Stimulated activated memory B cell treated with anti-CD40 and anti-IgM and Interleukin-4, amounts not matched to agents 10 μg/mL and 1 μg/mL and 100 μg/mL, for 72 hours (primary cell): ENCODE measurements around the gene DNAH11.
A peak's percentile ranks its signal among the peaks of the same experiment; 100 is the strongest.

Source experiments
- ATAC-seq: fragments of 150-1000 bp; cut with Tn5 transposase; 2 replicates; pipeline ENCODE4 v1.10.0; 2021
- H3K27ac Mint-ChIP-seq: one replicate; pipeline ENCODE4 v1.8.0; 2022; ENCODE audit warnings: mild to moderate bottlenecking, mixed read lengths
- H3K27me3 Mint-ChIP-seq: one replicate; pipeline ENCODE4 v1.8.0; 2022; ENCODE audit warnings: mixed read lengths
- H3K36me3 Mint-ChIP-seq: one replicate; pipeline ENCODE4 v1.8.0; 2022; ENCODE audit warnings: mixed read lengths
- H3K4me1 Mint-ChIP-seq: one replicate; pipeline ENCODE4 v1.8.0; 2022; ENCODE audit warnings: mixed read lengths
- H3K4me3 Mint-ChIP-seq: one replicate; pipeline ENCODE4 v1.8.0; 2022; ENCODE audit warnings: mild to moderate bottlenecking, moderate library complexity, mixed read lengths
- H3K9me3 Mint-ChIP-seq: one replicate; pipeline ENCODE4 v1.8.0; 2022; ENCODE audit warnings: mixed read lengths

DNAH11 gene

DNA sequence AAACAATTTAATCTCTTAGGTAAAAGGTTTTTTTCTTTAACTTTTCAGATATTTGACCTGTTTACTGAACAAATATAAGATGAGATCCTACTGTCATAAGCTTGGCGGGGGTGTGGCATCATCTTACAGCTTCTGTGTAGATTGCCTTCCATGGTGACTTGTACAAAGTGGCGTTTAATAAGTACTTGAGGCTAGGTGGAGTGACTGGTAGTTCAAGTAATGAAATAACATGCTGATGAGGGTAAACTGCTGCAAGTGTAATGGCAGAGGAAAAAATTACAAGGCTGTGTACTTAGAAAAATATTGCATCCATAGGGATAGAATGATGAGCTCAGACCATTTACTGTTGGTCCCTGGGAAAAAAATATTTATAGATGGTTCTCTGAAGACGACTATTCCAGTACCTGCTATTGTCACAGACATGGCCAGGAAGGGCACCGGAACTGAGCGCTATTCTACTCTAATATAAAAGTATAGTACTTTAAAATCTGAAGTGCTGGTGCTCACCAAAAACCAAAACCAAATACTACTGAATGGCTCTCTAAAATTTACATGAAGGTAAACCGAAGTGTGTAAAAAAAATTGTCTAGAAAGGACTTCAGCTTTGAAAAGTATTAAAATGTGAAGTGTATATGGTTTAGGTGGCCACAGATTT is 42.4 kb downstream of the DNAH11 start:
- Mint-ChIP-seq H3K4me3 (no peak overlapping the region), H3K27me3 (peaks cover 9% of the 10 kb centered on the region), H3K36me3 (no peaks in the 10 kb centered on the region), H3K4me1 (peaks cover 8% of the 10 kb centered on the region), H3K9me3 (peaks cover 6% of the 10 kb centered on the region), H3K27ac (no peak overlapping the region)
- ATAC-seq: no peak

DNA sequence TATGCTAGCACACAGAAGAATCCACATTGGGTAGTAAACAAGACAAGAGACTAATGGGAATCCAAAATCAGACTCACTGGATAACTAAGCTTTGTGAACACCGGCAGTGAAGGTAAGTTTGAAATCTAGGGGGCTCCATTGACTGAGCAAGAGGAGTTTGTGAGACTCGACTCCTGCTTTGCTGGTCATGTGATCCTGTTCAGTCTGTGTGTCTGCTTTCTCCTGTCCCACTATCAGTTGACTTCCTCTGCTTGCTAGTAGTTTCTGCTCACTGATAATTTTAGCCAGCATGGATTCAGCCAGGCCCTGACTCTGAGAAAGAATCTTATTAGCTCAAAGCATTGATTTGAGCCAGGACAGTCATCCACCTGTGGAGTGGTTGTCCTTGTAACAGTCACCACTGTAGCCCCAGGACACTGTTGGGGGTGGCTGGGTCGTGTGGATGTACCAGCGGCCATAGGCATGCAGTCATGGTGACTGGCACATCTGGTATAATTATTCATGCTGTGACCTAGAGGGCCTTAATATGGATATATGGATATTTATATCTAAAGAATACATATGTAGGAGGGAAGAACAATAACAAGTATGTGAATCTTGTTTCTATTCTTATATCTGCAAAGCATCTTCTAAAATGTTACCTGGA is 44.4 kb downstream of the DNAH11 start:
- peaks cover 6% of the 10 kb centered on the region for H3K9me3 Mint-ChIP-seq
- peak; percentile 50 for ATAC-seq
- peaks cover 9% of the 10 kb centered on the region for H3K27me3 Mint-ChIP-seq
- no peak overlapping the region for H3K27ac Mint-ChIP-seq
- H3K36me3 Mint-ChIP-seq: no peaks in the 10 kb centered on the region
- H3K4me3 Mint-ChIP-seq: no peak overlapping the region
- H3K4me1 Mint-ChIP-seq: peaks cover 8% of the 10 kb centered on the region

DNA sequence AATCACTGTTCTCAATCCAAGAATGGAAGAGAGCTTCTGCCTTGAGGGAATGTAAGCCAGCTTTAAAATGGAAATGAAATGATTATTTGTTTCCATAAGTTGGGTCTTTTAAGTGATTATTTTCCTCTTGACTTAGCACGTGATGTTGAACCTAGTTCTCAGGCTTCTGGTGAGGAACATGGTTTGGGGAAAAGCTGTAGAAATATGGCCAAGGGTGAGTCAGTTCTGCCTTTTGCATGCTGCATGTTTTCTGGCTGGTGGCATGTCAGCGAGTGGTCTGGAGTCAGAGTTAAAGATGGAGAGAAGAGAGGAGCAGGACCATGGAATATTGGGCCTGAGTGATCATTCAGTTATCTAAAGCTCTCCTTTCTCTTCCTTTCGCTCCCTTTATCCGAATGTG is 54.0 kb downstream of the DNAH11 start:
- Mint-ChIP-seq H3K36me3 (no peaks in the 10 kb centered on the region), H3K27ac (no peak overlapping the region), H3K4me3 (no peak overlapping the region), H3K9me3 (peaks cover 3% of the 10 kb centered on the region), H3K4me1 (no peaks in the 10 kb centered on the region), H3K27me3 (no peaks in the 10 kb centered on the region)
- no peak for ATAC-seq

DNA sequence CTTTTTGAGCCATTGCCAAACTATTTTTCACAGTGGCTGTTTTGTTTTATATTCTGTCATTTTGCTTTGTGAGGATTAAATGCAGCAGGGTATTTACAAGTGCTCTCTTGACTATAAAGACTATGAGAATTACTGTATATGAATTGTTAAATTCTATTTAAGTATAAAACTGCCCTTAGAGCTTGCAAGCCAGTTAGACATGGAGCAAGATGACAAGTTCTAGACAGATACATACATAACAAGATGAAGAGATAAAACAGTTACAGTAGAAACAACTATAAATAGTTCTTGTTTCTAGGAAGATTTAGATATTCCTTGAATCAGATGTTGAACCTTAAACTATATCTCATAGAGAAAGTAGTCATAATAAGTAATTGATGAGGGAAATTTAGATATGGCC is 60.6 kb downstream of the DNAH11 start:
- no peak for ATAC-seq
- Mint-ChIP-seq H3K4me1 (peaks cover 11% of the 10 kb centered on the region), H3K36me3 (no peaks in the 10 kb centered on the region), H3K4me3 (no peak overlapping the region), H3K9me3 (peaks cover 3% of the 10 kb centered on the region), H3K27me3 (no peaks in the 10 kb centered on the region), H3K27ac (no peak overlapping the region)

DNA sequence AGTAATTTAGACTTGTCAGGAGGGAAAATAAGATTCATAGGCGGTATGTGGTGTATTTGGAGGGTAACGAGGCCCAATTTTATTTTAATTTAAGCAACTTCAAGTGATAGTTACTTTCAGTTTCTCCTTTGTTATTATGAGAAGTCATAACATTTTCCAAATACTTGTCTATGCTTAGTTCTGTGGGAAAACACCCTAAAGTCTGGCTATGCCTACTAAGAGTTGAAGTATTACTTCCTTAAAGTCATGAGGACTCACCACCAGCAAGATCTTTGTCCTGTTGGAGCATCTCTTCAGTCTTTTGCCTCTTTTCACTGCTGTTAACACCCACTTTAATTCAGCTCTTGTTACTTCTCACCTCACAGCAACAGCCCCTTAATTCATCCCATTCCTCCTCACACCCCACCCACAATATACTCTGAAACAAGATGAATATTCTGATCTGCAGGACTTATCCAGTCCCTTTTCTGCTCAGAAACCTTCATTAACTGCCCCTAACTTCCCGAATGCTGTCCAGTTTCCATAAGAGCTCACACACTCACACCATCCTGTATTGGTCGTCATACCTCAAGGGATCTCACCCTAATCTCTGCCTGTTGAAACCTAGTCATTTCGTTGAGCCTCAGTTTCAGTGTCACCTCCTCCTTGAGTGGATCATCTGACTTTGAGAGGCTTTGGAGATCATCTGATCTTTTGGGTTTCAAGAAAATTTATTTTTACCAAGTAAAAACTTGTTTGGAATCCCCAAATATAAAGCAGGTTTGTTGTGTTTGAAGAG is 61.3 kb downstream of the DNAH11 start:
- H3K9me3 Mint-ChIP-seq: no peaks in the 10 kb centered on the region
- peak; percentile 48 for ATAC-seq
- H3K27me3 Mint-ChIP-seq: peaks cover 2% of the 10 kb centered on the region
- H3K4me1 Mint-ChIP-seq: peaks cover 11% of the 10 kb centered on the region
- H3K27ac Mint-ChIP-seq: no peak overlapping the region
- no peaks in the 10 kb centered on the region for H3K36me3 Mint-ChIP-seq
- no peak overlapping the region for H3K4me3 Mint-ChIP-seq

DNA sequence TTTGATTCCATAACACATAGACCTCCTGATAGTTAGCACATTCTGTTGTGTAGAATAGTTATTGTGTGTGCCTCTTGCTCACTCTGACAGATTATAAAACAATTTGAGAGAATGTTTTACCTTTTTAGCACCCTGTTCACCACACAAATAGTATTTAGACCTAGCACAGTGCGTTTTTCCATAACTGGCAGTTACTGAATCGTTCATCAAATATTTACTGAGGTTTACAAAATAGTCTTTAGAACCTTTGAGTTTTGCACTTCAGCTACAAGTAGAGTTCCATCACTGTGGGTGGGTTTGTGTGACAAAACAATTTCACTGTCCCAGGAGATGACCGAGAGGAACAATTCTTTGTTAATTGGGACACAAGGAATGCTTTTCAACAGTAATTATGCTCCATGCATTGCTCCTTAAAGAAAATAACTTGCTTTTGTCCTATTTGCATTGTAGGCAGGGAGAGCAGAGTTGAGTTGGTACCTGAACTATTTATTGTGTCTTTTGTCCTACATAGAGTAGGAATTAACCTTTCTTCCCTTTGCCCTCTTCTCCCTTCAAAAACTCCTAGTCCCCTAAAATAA is 62.3 kb downstream of the DNAH11 start:
- H3K27me3 Mint-ChIP-seq: peaks cover 11% of the 10 kb centered on the region
- no peaks in the 10 kb centered on the region for H3K36me3 Mint-ChIP-seq
- no peaks in the 10 kb centered on the region for H3K9me3 Mint-ChIP-seq
- no peak overlapping the region for H3K27ac Mint-ChIP-seq
- H3K4me3 Mint-ChIP-seq: no peak overlapping the region
- peaks cover 11% of the 10 kb centered on the region for H3K4me1 Mint-ChIP-seq
- no peak for ATAC-seq

DNA sequence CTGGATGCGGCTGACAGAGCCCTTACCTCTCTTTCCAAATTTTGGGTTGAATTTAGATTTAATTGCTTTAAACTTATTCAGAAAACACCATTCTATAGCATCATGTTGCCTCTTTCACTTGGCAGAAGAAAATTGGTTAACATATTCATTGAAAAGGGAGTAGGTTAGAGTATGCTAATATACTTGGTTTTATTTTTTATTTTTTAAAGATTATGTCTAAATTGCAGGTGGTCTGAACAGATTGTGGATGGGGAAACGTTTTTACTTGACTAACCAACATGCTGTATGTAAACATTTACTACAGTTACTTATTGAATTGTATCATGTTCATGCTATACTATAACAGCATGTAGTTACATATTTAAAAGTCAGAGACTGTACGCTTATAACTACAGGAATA is 65.6 kb downstream of the DNAH11 start:
- H3K4me3 Mint-ChIP-seq: no peak overlapping the region

DNA sequence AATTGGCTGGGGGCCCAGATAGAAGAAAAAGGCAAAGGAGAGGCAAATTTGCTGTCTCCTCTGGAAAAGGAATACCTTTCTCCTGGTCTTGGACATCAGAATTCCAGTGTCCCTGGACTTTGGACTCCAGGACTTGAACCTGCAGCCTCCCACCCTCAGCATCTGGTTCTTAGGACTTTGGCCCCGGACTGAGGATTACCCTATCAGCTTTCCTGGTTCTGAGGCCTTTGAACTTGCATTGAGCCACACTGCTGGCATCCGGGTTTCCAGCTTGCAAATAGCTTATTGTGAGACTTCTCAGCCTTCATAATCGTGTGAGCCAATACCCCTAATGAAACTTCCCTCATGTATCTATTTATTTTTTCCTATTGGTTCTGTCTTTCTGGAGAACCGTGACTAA is 68.3 kb downstream of the DNAH11 start:
- H3K9me3 Mint-ChIP-seq: no peaks in the 10 kb centered on the region
- H3K27me3 Mint-ChIP-seq: peaks cover 20% of the 10 kb centered on the region
- no peak for ATAC-seq
- no peaks in the 10 kb centered on the region for H3K36me3 Mint-ChIP-seq
- H3K4me3 Mint-ChIP-seq: no peak overlapping the region
- H3K27ac Mint-ChIP-seq: no peak overlapping the region
- no peaks in the 10 kb centered on the region for H3K4me1 Mint-ChIP-seq

More for the DNA sequence above, 65.6 kb downstream of the DNAH11 start:
- no peak for ATAC-seq
- Mint-ChIP-seq H3K36me3 (no peaks in the 10 kb centered on the region), H3K27me3 (peaks cover 20% of the 10 kb centered on the region), H3K4me1 (peaks cover 11% of the 10 kb centered on the region), H3K9me3 (no peaks in the 10 kb centered on the region), H3K27ac (no peak overlapping the region)

DNA sequence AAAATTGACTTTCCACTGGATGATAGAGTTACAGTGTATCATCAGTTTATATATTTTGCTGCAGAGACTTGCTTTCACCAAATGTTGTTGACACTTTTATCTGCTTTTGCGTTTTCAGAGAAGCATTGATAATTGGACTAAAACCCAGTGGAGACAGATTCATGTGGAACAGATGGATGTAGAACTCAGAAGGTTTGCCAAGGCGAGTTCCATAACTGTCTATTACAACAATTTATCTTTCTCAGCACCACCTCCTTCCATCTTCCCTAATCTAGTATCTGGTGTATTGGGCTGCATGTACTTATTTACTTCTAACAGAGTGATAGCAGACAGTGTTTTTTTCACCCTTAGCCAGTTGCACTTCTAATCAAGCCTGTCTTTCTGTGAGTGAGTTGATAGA is 73.3 kb downstream of the DNAH11 start:
- Mint-ChIP-seq H3K4me3 (no peak overlapping the region), H3K27ac (no peak overlapping the region), H3K36me3 (no peaks in the 10 kb centered on the region)

DNA sequence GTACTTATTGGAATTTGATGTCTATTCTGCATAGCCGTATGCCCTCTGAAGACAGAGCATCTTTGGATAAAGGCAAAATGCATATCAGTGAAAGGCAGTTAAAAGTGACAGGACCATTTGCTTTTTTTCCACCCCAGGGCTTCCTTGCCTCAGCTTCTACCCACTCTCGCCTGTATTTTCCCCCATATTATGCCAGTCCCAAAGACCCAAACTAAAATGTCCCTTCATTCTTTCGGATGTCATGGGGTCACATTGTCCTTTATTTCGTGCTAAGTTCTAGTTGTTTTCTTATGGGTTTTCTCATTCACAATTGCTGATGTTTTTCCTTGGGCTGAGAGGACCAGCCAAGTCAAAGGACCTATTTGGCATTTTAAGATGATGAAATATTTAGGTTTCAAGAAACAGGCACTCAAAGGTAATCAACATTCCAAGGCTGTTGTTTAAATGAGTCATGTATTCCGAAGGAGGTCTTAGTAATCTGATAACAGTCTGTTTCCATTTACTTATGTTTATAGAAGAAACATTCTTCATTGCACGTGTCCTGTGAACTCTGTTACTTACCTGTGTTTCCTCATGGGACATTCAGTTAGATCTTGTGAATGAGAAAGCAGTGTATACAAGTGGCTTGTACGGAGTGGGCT is 74.1 kb downstream of the DNAH11 start:
- Mint-ChIP-seq H3K36me3 (no peaks in the 10 kb centered on the region), H3K4me3 (no peak overlapping the region), H3K27me3 (peaks cover 17% of the 10 kb centered on the region), H3K9me3 (no peaks in the 10 kb centered on the region), H3K27ac (no peak overlapping the region), H3K4me1 (no peaks in the 10 kb centered on the region)
- ATAC-seq: no peak

More for the DNA sequence above, 73.3 kb downstream of the DNAH11 start:
- Mint-ChIP-seq H3K27me3 (peaks cover 17% of the 10 kb centered on the region), H3K9me3 (no peaks in the 10 kb centered on the region), H3K4me1 (no peaks in the 10 kb centered on the region)
- ATAC-seq: no peak

DNA sequence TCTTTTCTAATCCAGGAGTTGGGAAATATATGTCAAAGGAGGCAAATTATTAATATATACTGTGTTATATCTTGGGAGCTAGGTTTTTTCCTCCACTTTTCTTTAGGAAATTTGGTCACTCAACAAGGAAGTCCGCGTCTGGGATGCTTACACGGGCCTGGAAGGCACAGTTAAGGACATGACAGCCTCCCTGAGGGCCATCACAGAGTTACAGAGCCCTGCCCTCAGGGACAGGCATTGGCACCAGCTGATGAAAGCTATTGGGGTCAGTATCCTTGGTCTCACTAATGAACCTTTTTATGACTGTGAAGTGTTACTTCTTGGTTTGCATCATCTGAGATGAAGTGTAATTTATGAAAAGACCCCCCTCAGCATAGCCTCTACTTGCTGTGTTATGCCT is 74.7 kb downstream of the DNAH11 start:
- no peak for ATAC-seq
- H3K36me3 Mint-ChIP-seq: no peaks in the 10 kb centered on the region
- peaks cover 17% of the 10 kb centered on the region for H3K27me3 Mint-ChIP-seq
- H3K4me3 Mint-ChIP-seq: no peak overlapping the region
- H3K4me1 Mint-ChIP-seq: no peaks in the 10 kb centered on the region
- no peaks in the 10 kb centered on the region for H3K9me3 Mint-ChIP-seq
- H3K27ac Mint-ChIP-seq: no peak overlapping the region

DNA sequence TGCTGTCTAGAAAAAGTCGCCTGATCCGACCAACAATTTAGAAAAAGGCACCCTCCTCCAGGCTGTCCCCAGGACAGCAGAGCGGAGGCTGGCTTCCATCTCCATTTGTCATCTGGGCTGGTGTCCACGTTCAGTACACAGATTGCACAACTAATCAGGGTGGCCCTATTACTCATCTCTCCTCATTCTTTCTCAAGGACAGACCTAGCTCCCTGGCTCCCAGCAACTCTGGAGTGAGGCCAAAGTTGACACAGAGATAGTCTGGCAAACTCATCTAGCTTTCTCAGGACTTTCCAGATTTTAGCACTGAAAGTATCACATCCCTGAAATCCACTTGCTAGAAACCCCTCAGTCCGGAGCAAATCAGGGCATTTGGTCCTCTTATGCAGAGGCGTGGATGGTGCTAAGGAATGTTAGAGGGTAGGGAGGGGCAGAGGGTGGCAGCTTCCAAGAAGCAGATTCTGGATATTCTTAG is 75.1 kb downstream of the DNAH11 start:
- no peaks in the 10 kb centered on the region for H3K9me3 Mint-ChIP-seq
- H3K4me1 Mint-ChIP-seq: no peaks in the 10 kb centered on the region
- no peak for ATAC-seq
- no peaks in the 10 kb centered on the region for H3K36me3 Mint-ChIP-seq
- peaks cover 17% of the 10 kb centered on the region for H3K27me3 Mint-ChIP-seq
- H3K4me3 Mint-ChIP-seq: no peak overlapping the region
- H3K27ac Mint-ChIP-seq: no peak overlapping the region

DNA sequence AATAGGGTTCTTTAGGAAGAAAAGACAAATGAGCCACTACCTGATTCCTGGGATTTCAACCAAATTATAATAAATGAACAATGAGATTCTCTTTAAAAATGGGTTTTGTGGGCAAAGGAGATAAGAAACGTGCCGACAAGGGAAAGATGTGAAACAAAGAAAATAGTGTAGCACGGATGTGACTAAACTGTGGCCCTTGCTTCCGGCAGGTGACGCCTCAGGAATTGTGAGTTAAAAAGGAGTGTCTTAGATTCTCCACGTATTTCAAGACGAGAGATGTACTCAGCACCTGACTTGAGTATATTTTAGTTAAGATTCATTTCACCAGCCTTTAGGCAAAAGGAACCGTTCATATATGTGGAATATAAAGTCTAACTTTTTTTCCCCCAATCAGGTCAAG is 75.9 kb downstream of the DNAH11 start:
- peaks cover 17% of the 10 kb centered on the region for H3K27me3 Mint-ChIP-seq
- H3K9me3 Mint-ChIP-seq: no peaks in the 10 kb centered on the region
- H3K36me3 Mint-ChIP-seq: no peaks in the 10 kb centered on the region
- H3K4me1 Mint-ChIP-seq: no peaks in the 10 kb centered on the region
- no peak for ATAC-seq
- no peak overlapping the region for H3K4me3 Mint-ChIP-seq
- no peak overlapping the region for H3K27ac Mint-ChIP-seq

DNA sequence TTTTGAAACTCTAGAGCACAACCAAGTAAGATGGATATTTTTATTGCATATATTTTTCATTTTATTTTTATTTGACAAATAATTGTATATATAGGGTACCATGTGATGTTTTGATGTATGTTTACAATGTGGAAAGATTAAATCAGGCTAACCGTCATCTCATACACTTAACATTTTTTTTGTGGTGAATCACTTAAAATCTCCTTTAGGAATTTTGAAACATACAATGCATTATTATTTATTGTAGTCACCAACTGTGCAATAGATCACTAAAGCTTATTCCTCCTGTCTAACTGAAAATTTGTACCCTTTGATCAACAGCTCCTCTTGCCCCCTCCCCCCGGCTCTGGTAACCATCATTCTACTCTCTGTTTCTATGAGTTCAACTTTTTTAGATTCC is 77.2 kb downstream of the DNAH11 start:
- no peak for ATAC-seq
- H3K4me1 Mint-ChIP-seq: peaks cover 6% of the 10 kb centered on the region
- H3K4me3 Mint-ChIP-seq: no peak overlapping the region
- no peaks in the 10 kb centered on the region for H3K36me3 Mint-ChIP-seq
- H3K9me3 Mint-ChIP-seq: no peaks in the 10 kb centered on the region
- peaks cover 17% of the 10 kb centered on the region for H3K27me3 Mint-ChIP-seq
- H3K27ac Mint-ChIP-seq: no peak overlapping the region

DNA sequence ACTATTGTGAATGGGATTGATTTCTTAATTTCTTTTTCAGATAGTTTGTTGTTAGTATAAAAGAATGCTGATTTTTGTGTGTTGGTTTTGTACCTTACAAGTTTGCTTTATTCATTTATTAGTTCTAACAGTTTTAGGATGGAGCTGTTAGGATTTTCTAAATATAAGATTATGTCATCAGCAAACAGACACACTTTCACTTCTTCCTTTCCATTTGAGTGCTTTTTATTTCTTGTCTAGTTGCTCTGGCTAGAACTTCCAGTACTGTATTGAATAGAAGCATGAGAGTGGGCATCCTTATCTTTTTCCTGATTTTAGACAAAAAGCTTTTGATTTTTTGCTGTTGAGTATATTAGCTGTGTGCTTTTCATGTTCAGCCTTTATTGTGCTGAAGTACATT is 81.5 kb downstream of the DNAH11 start:
- H3K36me3 Mint-ChIP-seq: no peaks in the 10 kb centered on the region
- H3K9me3 Mint-ChIP-seq: no peaks in the 10 kb centered on the region
- peaks cover 6% of the 10 kb centered on the region for H3K4me1 Mint-ChIP-seq
- no peak overlapping the region for H3K4me3 Mint-ChIP-seq
- ATAC-seq: no peak
- no peak overlapping the region for H3K27ac Mint-ChIP-seq
- peaks cover 9% of the 10 kb centered on the region for H3K27me3 Mint-ChIP-seq
